ENCODE measurements around the gene HSD11B2.

HSD11B2 gene

DNA sequence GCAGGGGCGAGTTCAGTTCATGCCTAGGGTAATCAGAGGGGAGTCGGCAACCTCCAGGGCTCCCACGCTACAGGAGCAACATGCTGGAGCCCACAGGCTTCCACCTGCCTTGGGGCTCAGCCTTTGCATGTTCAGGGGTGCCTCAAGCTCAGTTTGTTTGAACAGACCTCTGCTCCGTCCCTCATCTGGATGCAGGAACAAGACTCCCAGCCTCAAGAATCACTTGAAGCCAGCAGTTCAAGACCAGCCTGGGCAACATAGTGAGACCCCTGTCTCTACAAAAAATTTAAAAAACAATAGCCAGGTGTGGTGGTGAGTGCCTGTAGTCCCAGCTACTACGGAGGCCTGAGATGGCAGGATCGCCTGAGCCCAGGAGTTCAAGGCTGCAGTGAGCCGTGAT is 4.9 kb upstream of the HSD11B2 start:
- Histone ChIP-seq H2AFZ (ENCODE audit: low read depth, low read length) (no peak overlapping the region), H3K9me3 (ENCODE audit: low read length) (no peaks in the 10 kb centered on the region), H3K4me3 (ENCODE audit: low read length) (no peak overlapping the region), H3K27me3 (ENCODE audit: insufficient read depth, low read length) (peaks cover 24% of the 10 kb centered on the region), H3K36me3 (ENCODE audit: insufficient read depth, low read length) (no peaks in the 10 kb centered on the region), H3K4me1 (ENCODE audit: insufficient read depth, low read length) (peaks cover 18% of the 10 kb centered on the region)

- no peaks in the 10 kb centered on the region for H3K36me3 ChIP-seq (ENCODE audit: insufficient read depth, low read length)
- H3K4me3 ChIP-seq (ENCODE audit: low read length) = no peak overlapping the region
- H3K27me3 ChIP-seq (ENCODE audit: insufficient read depth, low read length) = peaks cover 24% of the 10 kb centered on the region
- H3K4me1 ChIP-seq (ENCODE audit: insufficient read depth, low read length) = peaks cover 23% of the 10 kb centered on the region
- no peak overlapping the region for H2AFZ ChIP-seq (ENCODE audit: low read depth, low read length)
- H3K9me3 ChIP-seq (ENCODE audit: low read length) = no peaks in the 10 kb centered on the region
Measured at GRCh38 chr16:67426950-67427349, 4.0 kb upstream of the HSD11B2 start.

GRCh38 chr16:67428146-67428731 is 2.7 kb upstream of the HSD11B2 start:
- Histone ChIP-seq H3K27me3 (ENCODE audit: insufficient read depth, low read length) (peaks cover 24% of the 10 kb centered on the region), H3K4me3 (ENCODE audit: low read length) (no peak overlapping the region), H3K36me3 (ENCODE audit: insufficient read depth, low read length) (no peaks in the 10 kb centered on the region), H2AFZ (ENCODE audit: low read depth, low read length) (no peak overlapping the region), H3K4me1 (ENCODE audit: insufficient read depth, low read length) (peaks cover 31% of the 10 kb centered on the region), H3K9me3 (ENCODE audit: low read length) (no peaks in the 10 kb centered on the region)

DNA sequence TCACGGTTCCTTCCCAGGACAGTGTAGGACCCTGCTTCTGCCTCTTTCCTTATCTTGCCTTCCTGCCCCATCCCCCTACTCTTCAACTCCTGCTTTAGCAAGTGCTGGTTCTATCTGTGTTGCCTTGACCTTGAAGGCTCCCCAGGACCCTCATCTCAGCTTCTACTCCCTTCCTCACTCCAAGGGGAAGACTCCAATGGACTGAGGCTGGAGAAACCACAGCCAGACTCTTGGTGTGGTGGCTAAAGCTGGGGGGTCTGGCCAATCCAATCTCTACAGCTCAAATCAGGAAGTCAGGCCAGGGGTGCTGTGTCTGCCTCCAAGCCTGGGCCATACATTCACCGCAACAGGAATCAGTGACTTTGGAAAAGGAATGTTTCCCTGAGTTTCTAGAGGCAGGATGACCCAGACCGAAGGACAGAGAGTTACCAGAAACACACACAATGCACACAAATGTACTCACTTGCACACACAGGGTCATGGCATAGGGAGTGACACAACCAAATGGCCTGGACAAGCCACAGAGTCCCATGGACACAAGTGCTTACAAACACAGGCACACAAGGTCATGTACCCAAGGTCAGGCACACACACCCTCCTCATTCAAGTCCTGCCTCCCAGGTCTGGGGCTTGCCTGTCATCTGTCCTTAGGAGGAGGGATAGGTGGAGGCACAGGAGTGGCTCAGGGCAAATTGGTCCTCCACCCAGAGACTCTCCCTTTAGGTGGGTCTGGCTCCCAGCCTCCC is 1.7 kb upstream of the HSD11B2 start:
- Histone ChIP-seq H3K4me3 (ENCODE audit: low read length) (no peak overlapping the region), H3K9me3 (ENCODE audit: low read length) (no peaks in the 10 kb centered on the region), H3K4me1 (ENCODE audit: insufficient read depth, low read length) (peaks cover 22% of the 10 kb centered on the region), H2AFZ (ENCODE audit: low read depth, low read length) (no peak overlapping the region), H3K36me3 (ENCODE audit: insufficient read depth, low read length) (no peaks in the 10 kb centered on the region), H3K27me3 (ENCODE audit: insufficient read depth, low read length) (peaks cover 24% of the 10 kb centered on the region)

DNA sequence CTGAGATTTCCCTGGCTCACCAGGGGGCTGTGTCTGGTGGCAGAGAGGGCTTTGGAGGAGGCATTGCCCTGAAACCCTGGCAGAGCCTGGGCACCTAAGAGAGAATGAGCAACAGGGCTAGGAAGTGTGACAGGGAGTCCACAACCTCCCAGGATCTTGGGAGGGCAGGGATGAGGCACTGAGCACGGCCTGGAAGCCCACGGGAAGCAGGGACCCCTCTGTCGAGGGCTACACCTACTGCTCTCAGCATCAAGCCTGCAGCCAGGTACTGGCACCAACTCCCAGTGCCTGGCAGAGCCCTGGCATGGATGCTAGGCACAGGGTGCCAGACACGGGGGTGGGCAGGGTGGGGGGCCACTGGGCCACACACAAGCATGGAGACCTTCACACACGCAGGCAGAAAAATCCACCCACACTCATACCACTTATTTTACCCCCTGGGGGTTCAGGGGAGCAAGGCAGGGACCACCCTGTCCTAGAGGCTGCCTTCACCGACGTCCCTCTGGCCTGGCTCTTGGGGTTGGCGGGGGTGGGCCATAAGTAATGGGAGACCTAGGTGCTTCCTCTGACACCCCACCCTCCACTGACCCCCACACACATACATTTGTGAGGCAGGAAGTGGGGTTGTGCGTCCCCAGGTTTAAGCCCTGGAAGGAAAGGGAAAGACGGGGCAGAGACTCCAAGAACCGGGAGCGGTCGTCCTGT is 970 bp upstream of the HSD11B2 start:
- Histone ChIP-seq H3K4me3 (ENCODE audit: low read length) (no peak overlapping the region), H3K9me3 (ENCODE audit: low read length) (no peaks in the 10 kb centered on the region), H3K36me3 (ENCODE audit: insufficient read depth, low read length) (no peaks in the 10 kb centered on the region), H3K4me1 (ENCODE audit: insufficient read depth, low read length) (peaks cover 15% of the 10 kb centered on the region), H2AFZ (ENCODE audit: low read depth, low read length) (no peak overlapping the region), H3K27me3 (ENCODE audit: insufficient read depth, low read length) (peaks cover 24% of the 10 kb centered on the region)

- peaks cover 24% of the 10 kb centered on the region for H3K27me3 ChIP-seq (ENCODE audit: insufficient read depth, low read length)
- H2AFZ ChIP-seq (ENCODE audit: low read depth, low read length) = no peak overlapping the region
- H3K4me1 ChIP-seq (ENCODE audit: insufficient read depth, low read length) = peaks cover 13% of the 10 kb centered on the region
- no peak overlapping the region for H3K4me3 ChIP-seq (ENCODE audit: low read length)
- H3K9me3 ChIP-seq (ENCODE audit: low read length) = no peaks in the 10 kb centered on the region
- H3K36me3 ChIP-seq (ENCODE audit: insufficient read depth, low read length) = no peaks in the 10 kb centered on the region
Measured at GRCh38 chr16:67430504-67430976, 381 bp upstream of the HSD11B2 start.

DNA sequence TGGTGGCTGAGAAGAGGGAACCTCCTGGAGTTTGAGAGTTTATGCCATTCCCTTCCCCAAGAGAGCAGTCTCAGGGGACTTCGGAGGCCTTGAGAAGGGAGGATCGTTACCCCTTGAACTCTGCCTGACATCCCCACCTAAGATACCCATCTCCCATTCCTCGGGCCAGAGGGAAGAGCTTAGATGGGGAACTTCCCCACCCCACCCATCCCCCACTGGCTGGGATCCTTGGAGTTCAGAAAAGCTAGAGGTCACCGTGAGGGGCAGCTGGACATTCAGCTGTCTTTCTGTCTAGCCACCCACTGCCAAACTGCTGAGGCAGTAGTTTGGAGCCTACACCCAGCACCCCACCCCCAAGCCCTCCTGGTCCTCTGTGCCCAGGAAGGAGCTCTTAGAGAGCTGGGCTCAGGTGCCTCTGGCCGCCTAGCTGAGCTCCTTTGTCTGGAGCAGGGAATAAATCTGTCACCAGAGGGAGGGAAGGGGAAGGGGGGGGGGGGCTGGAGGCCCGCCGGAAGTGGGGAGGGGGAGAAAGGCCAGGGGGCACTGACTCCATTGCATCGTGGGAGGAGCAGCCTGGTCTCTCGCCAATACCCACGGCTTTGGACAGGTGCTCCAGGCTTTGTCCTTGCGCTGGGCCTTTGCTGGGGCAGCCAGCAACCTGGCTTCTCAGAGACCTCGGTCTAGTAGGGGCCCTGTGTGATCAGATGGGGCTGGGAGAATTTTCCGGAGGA is 1.0 kb downstream of the HSD11B2 start:
- H3K9me3 ChIP-seq (ENCODE audit: low read length) = no peaks in the 10 kb centered on the region
- H3K4me3 ChIP-seq (ENCODE audit: low read length) = peak overlapping the region; percentile 41
- H2AFZ ChIP-seq (ENCODE audit: low read depth, low read length) = no peak overlapping the region
- peaks cover 13% of the 10 kb centered on the region for H3K4me1 ChIP-seq (ENCODE audit: insufficient read depth, low read length)
- H3K36me3 ChIP-seq (ENCODE audit: insufficient read depth, low read length) = peaks cover under 1% of the 10 kb centered on the region
- H3K27me3 ChIP-seq (ENCODE audit: insufficient read depth, low read length) = peaks cover 24% of the 10 kb centered on the region

GRCh38 chr16:67432506-67432890 is 1.6 kb downstream of the HSD11B2 start:
- Histone ChIP-seq H3K27me3 (ENCODE audit: insufficient read depth, low read length) (peaks cover 24% of the 10 kb centered on the region), H3K4me1 (ENCODE audit: insufficient read depth, low read length) (peaks cover 13% of the 10 kb centered on the region)

DNA sequence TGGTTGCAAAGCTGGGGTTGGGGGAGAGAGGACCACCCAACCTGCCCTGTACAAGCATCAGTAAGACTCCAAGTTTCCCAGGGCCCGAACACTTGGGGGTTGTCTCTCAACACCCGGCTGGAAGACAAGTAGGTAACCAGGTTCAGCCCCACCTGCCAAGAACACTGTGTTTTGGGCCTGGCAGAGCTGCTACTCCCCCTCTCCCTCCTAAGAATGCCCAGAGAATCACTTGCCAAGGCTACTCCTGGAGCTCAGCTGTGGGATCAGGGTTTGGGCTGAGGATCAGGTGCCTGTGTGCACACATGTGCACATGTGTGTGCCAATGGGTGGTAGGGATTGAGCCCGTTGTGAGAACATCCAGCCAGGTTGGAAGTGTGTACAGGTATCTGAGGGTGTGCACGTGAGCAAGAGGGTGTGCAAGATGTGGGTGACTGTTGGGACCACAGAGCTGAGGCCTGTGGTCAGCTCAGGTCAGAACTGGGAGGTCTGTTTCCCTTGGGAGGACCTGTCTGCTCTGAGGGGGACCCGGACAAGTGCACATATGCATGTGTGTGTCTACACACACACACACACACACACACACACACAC is 2.3 kb downstream of the HSD11B2 start:
- peaks cover 13% of the 10 kb centered on the region for H3K4me1 ChIP-seq (ENCODE audit: insufficient read depth, low read length)
- no peak overlapping the region for H3K4me3 ChIP-seq (ENCODE audit: low read length)
- H3K27me3 ChIP-seq (ENCODE audit: insufficient read depth, low read length) = peaks cover 24% of the 10 kb centered on the region
- no peaks in the 10 kb centered on the region for H3K9me3 ChIP-seq (ENCODE audit: low read length)
- H2AFZ ChIP-seq (ENCODE audit: low read depth, low read length) = no peak overlapping the region
- H3K36me3 ChIP-seq (ENCODE audit: insufficient read depth, low read length) = peaks cover 10% of the 10 kb centered on the region

More at GRCh38 chr16:67432506-67432890, 1.6 kb downstream of the HSD11B2 start:
- Histone ChIP-seq H3K9me3 (ENCODE audit: low read length) (no peaks in the 10 kb centered on the region), H3K4me3 (ENCODE audit: low read length) (peak overlapping the region; percentile 17), H2AFZ (ENCODE audit: low read depth, low read length) (no peak overlapping the region), H3K36me3 (ENCODE audit: insufficient read depth, low read length) (peaks cover 4% of the 10 kb centered on the region)

DNA sequence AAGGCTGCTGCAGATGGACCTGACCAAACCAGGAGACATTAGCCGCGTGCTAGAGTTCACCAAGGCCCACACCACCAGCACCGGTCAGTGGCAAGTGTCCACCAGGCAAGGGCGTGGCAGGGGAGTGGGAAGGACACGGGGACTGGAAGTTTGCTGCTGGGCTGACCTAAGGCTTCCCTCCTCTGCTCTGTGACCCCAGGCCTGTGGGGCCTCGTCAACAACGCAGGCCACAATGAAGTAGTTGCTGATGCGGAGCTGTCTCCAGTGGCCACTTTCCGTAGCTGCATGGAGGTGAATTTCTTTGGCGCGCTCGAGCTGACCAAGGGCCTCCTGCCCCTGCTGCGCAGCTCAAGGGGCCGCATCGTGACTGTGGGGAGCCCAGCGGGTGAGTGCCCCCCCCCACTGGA is 4.8 kb downstream of the HSD11B2 start:
- no peak overlapping the region for H3K4me3 ChIP-seq (ENCODE audit: low read length)
- no peak overlapping the region for H2AFZ ChIP-seq (ENCODE audit: low read depth, low read length)
- H3K9me3 ChIP-seq (ENCODE audit: low read length) = no peaks in the 10 kb centered on the region
- no peaks in the 10 kb centered on the region for H3K27me3 ChIP-seq (ENCODE audit: insufficient read depth, low read length)
- peaks cover 13% of the 10 kb centered on the region for H3K4me1 ChIP-seq (ENCODE audit: insufficient read depth, low read length)
- H3K36me3 ChIP-seq (ENCODE audit: insufficient read depth, low read length) = peaks cover 22% of the 10 kb centered on the region

DNA sequence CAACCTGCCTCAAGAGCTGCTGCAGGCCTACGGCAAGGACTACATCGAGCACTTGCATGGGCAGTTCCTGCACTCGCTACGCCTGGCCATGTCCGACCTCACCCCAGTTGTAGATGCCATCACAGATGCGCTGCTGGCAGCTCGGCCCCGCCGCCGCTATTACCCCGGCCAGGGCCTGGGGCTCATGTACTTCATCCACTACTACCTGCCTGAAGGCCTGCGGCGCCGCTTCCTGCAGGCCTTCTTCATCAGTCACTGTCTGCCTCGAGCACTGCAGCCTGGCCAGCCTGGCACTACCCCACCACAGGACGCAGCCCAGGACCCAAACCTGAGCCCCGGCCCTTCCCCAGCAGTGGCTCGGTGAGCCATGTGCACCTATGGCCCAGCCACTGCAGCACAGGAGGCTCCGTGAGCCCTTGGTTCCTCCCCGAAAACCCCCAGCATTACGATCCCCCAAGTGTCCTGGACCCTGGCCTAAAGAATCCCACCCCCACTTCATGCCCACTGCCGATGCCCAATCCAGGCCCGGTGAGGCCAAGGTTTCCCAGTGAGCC is 5.8 kb downstream of the HSD11B2 start:
- Histone ChIP-seq H3K4me1 (ENCODE audit: insufficient read depth, low read length) (peaks cover 10% of the 10 kb centered on the region), H3K9me3 (ENCODE audit: low read length) (no peaks in the 10 kb centered on the region), H3K36me3 (ENCODE audit: insufficient read depth, low read length) (peaks cover 22% of the 10 kb centered on the region), H3K4me3 (ENCODE audit: low read length) (no peak overlapping the region), H2AFZ (ENCODE audit: low read depth, low read length) (no peak overlapping the region), H3K27me3 (ENCODE audit: insufficient read depth, low read length) (no peaks in the 10 kb centered on the region)

DNA sequence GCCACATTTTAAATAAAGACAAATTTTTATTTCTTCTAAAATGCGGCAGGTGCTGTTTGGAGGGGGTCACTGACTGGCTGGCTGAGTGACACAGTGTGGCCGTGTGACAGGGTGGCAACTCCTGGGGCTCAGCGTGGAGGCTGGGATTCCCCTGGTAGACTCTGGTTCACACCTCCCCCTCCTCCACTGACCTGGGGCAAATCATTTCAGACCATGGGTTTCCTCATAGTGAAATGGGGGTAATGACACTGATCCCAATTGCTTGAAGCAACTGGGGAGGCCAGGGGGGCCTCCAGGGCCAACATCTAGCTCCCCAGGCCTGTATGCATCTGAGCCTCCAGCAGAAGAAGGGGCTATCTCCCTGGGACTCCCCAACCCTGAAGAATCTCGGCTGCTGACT is 6.6 kb downstream of the HSD11B2 start:
- peaks cover 3% of the 10 kb centered on the region for H3K4me1 ChIP-seq (ENCODE audit: insufficient read depth, low read length)
- no peak overlapping the region for H3K4me3 ChIP-seq (ENCODE audit: low read length)
- no peaks in the 10 kb centered on the region for H3K9me3 ChIP-seq (ENCODE audit: low read length)
- no peak overlapping the region for H2AFZ ChIP-seq (ENCODE audit: low read depth, low read length)
- H3K36me3 ChIP-seq (ENCODE audit: insufficient read depth, low read length) = peaks cover 27% of the 10 kb centered on the region
- H3K27me3 ChIP-seq (ENCODE audit: insufficient read depth, low read length) = no peaks in the 10 kb centered on the region
